Panc1 (cell line): ENCODE results near the gene DPYD. TPM values are rescaled to one million over a fixed set of nuclear protein-coding genes. Genes with fewer than 3 reads are reported as not detected.

Experiments
- ATAC-seq: fragments of 200-7000 bp; cut with Tn5 transposase; 2 replicates; pipeline ENCODE4 v1.9.1; 2020; ENCODE audit warnings: mild to moderate bottlenecking, moderate library complexity
- BruUV-seq: library from RNA; stranded (reverse); fragments of 400-500 nt; replicated peaks from 2 replicates; lab custom pipeline; 2021; lab: Mats Ljungman, UMichigan
- CTCF ChIA-PET: fragments of 300-600 bp; sonication (Branson Sonifier 250); formaldehyde crosslinking; loops from one replicate; lab custom pipeline; 2022; ENCODE audit warnings: antibody characterized with exemption; lab: Charles Lee
- POLR2A ChIA-PET: fragments of 300-600 bp; sonication (Branson Sonifier 250); formaldehyde crosslinking; loops from one replicate; lab custom pipeline; 2022; ENCODE audit warnings: antibody characterized with exemption; lab: Charles Lee
- DNase-seq: peaks from one replicate; pipeline ENCODE4 v3.0.0-alpha.2; 2010; ENCODE audit warnings: low read depth, low spot score
- H3K27ac ChIP-seq: 2 replicates; pipeline ENCODE4 v1.5.1; 2011; ENCODE audit warnings: mild to moderate bottlenecking, low read length, inconsistent platforms
- H3K27me3 ChIP-seq: fragments of 200-500 bp; sonication (Bioruptor generic); 2 replicates; pipeline ENCODE4 v1.6.0; 2014; ENCODE audit warnings: low read length, inconsistent platforms; ENCODE audit not compliant: control insufficient read depth, insufficient read depth
- H3K36me3 ChIP-seq: fragments of 200-500 bp; sonication (Bioruptor generic); 2 replicates; pipeline ENCODE4 v1.5.1; 2014; ENCODE audit warnings: inconsistent platforms, mild to moderate bottlenecking, low read length, moderate library complexity; ENCODE audit not compliant: control insufficient read depth, insufficient read depth
- H3K4me1 ChIP-seq: 2 replicates; pipeline ENCODE4 v1.5.1; 2011; ENCODE audit warnings: inconsistent platforms, mild to moderate bottlenecking, low read length, moderate library complexity; ENCODE audit not compliant: control insufficient read depth, insufficient read depth
- H3K4me3 ChIP-seq, 2 experiments: 2 replicates each; pipeline ENCODE4 v1.5.1; 2011 to 2012; ENCODE audit warnings: low read depth in 2 of 2, low read length in 2 of 2, mild to moderate bottlenecking in 2 of 2, inconsistent platforms in 1 of 2, moderate library complexity in 1 of 2
- H3K9me3 ChIP-seq: fragments of 200-500 bp; sonication (Bioruptor generic); 2 replicates; pipeline ENCODE4 v1.5.1; 2014; ENCODE audit warnings: low read depth, mild to moderate bottlenecking, inconsistent platforms, low read length, moderate library complexity; ENCODE audit not compliant: control insufficient read depth, insufficient read depth
- POLR2AphosphoS5 ChIP-seq: IDR thresholded peaks from 2 replicates; pipeline ENCODE4 v1.6.1; 2012; ENCODE audit warnings: mild to moderate bottlenecking, low read depth, low read length, moderate library complexity
- SIN3A ChIP-seq: IDR thresholded peaks from 2 replicates; pipeline ENCODE4 v1.6.1; 2012; ENCODE audit warnings: low read depth, mild to moderate bottlenecking, low read length, moderate library complexity, borderline replicate concordance; ENCODE audit not compliant: insufficient read depth
- TCF7L2 ChIP-seq: IDR thresholded peaks from 2 replicates; pipeline ENCODE4 v1.6.1; 2011; ENCODE audit warnings: mild to moderate bottlenecking, low read depth, low read length, inconsistent platforms
- in situ Hi-C: cut with HindIII; loops from 2 replicates; pipeline ENCODE4 v1.10.0; 2016; ENCODE audit warnings: low sequenced_read_pairs, low pct_unique_long_range_greater_than_20kb
- intact Hi-C: fragments of 100-400 bp; cut with micrococcal nuclease; formaldehyde crosslinking; loops from one replicate; pipeline ENCODE4 v1.10.0; 2022; ENCODE audit not compliant: unreplicated experiment
- total RNA-seq: library from RNA; stranded (reverse); gene quantifications from one replicate; pipeline ENCODE4 v1.2.1, GENCODE V29; 2021; ENCODE audit not compliant: unreplicated experiment
- TF ChIP-seq, protein P1 (sequence below), 2 experiments: IDR thresholded peaks; 2 replicates each; pipeline ENCODE4 v1.6.1; 2011 to 2012; ENCODE audit warnings: low read depth in 2 of 2, control low read depth in 1 of 2, low read length in 1 of 2, mild to moderate bottlenecking in 1 of 2, moderate library complexity in 1 of 2; ENCODE audit not compliant: insufficient read depth in 1 of 2
- TF ChIP-seq, protein P2 (sequence below): fragments of 450-650 bp; IDR thresholded peaks from 2 replicates; pipeline ENCODE4 v1.5.1; 2017; ENCODE audit warnings: mild to moderate bottlenecking

DPYD gene
- total RNA-seq, 1 experiment from 2014 or later = 2.0 TPM

DNA sequence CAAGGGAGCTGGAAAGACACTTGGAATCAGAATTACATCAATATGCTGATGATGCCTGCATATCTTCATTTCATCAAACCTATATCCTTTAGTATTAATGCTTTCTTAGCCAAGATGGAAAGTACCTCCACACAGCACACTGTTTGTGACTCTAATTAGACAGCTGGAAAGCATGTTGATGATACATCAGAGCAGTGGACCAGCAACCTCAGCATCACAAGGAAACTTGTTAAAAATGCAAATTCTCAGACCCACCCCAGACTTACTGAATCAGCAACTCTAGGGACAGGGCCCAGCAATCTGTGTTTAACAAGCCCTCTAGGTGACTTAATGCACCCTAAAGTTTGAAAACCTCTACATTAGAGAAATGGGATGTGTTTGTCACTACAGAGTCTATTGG lies 332.1 kb downstream of the DPYD start:
- no peak overlapping the region for H3K27ac ChIP-seq
- H3K27me3 ChIP-seq = no peaks in the 10 kb centered on the region
- H3K36me3 ChIP-seq = no peaks in the 10 kb centered on the region
- intact Hi-C loops = no loop called here
- ATAC-seq (no peak), DNase-seq (no peak)
- POLR2A ChIA-PET = no interaction called here
- H3K4me1 ChIP-seq = no peaks in the 10 kb centered on the region
- in situ Hi-C loops = no loop called here
- no peak overlapping the region for H3K4me3 ChIP-seq
- TF ChIP-seq TCF7L2 (no peak), SIN3A (no peak), POLR2AphosphoS5 (no peak)
- TF ChIP-seq, protein P1, sequence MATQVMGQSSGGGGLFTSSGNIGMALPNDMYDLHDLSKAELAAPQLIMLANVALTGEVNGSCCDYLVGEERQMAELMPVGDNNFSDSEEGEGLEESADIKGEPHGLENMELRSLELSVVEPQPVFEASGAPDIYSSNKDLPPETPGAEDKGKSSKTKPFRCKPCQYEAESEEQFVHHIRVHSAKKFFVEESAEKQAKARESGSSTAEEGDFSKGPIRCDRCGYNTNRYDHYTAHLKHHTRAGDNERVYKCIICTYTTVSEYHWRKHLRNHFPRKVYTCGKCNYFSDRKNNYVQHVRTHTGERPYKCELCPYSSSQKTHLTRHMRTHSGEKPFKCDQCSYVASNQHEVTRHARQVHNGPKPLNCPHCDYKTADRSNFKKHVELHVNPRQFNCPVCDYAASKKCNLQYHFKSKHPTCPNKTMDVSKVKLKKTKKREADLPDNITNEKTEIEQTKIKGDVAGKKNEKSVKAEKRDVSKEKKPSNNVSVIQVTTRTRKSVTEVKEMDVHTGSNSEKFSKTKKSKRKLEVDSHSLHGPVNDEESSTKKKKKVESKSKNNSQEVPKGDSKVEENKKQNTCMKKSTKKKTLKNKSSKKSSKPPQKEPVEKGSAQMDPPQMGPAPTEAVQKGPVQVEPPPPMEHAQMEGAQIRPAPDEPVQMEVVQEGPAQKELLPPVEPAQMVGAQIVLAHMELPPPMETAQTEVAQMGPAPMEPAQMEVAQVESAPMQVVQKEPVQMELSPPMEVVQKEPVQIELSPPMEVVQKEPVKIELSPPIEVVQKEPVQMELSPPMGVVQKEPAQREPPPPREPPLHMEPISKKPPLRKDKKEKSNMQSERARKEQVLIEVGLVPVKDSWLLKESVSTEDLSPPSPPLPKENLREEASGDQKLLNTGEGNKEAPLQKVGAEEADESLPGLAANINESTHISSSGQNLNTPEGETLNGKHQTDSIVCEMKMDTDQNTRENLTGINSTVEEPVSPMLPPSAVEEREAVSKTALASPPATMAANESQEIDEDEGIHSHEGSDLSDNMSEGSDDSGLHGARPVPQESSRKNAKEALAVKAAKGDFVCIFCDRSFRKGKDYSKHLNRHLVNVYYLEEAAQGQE (IDR thresholded peaks at IDR 0.05; ENCODE audit: insufficient read depth in 1 of 2, low read depth in 2 of 2, low read length in 1 of 2) = no peak
- TF ChIP-seq, protein P2, sequence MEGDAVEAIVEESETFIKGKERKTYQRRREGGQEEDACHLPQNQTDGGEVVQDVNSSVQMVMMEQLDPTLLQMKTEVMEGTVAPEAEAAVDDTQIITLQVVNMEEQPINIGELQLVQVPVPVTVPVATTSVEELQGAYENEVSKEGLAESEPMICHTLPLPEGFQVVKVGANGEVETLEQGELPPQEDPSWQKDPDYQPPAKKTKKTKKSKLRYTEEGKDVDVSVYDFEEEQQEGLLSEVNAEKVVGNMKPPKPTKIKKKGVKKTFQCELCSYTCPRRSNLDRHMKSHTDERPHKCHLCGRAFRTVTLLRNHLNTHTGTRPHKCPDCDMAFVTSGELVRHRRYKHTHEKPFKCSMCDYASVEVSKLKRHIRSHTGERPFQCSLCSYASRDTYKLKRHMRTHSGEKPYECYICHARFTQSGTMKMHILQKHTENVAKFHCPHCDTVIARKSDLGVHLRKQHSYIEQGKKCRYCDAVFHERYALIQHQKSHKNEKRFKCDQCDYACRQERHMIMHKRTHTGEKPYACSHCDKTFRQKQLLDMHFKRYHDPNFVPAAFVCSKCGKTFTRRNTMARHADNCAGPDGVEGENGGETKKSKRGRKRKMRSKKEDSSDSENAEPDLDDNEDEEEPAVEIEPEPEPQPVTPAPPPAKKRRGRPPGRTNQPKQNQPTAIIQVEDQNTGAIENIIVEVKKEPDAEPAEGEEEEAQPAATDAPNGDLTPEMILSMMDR = no peak
- BruUV-seq = no TSS peak
- no peaks in the 10 kb centered on the region for H3K9me3 ChIP-seq
- CTCF ChIA-PET = no interaction called here

DNA sequence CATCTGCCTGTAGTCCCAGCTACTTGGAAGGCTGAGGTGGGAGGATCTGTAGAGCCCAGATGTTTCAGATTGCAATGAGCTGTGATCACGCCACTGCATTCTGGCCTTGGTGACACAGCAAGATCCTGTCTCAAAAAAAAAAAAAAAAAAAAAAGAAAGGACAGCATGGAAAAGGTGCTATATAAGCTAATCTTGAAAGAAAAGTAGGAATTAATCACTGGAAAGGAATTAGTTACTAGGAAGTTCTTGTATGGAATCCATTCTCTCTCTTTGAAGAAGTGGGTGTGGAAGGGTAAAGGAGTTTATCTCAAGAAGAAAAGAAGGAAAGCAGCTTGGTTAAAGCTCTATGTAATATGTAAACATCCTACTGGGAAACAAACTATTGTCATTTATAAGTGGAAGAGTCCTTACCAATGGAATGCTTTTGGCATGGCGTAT lies 339.2 kb downstream of the DPYD start:
- no peak overlapping the region for H3K4me3 ChIP-seq
- no peaks in the 10 kb centered on the region for H3K36me3 ChIP-seq
- CTCF ChIA-PET = no interaction called here
- POLR2A ChIA-PET = no interaction called here
- BruUV-seq = no TSS peak
- no peak overlapping the region for H3K27ac ChIP-seq
- in situ Hi-C loops = no loop called here
- H3K4me1 ChIP-seq = no peaks in the 10 kb centered on the region
- peak; percentile 5 for DNase-seq
- ATAC-seq = no peak
- TF ChIP-seq SIN3A (no peak), TCF7L2 (no peak), POLR2AphosphoS5 (no peak)
- TF ChIP-seq, protein P2 = no peak
- TF ChIP-seq, protein P1 (IDR thresholded peaks at IDR 0.05; ENCODE audit: insufficient read depth in 1 of 2, low read depth in 2 of 2, low read length in 1 of 2) = no peak
- no peaks in the 10 kb centered on the region for H3K9me3 ChIP-seq
- intact Hi-C loops = no loop called here
- H3K27me3 ChIP-seq = no peaks in the 10 kb centered on the region
